DOHH2 (cell line): ENCODE measurements around the gene INTS12.

Experiments used
- H3F3A ChIP-seq: fragments of 200-600 bp; sonication (generic), shearing (Covaris generic); 2 replicates; pipeline ENCODE4 v1.6.0; 2016; ENCODE audit warnings: antibody characterized with exemption, mild to moderate bottlenecking; ENCODE audit not compliant: control insufficient read depth, insufficient read depth
- H3K27ac ChIP-seq: fragments of 200-600 bp; sonication (generic); 2 replicates; pipeline ENCODE4 v1.5.1; 2014; ENCODE audit warnings: low read depth, mild to moderate bottlenecking, low read length, moderate library complexity
- H3K27me3 ChIP-seq: fragments of 200-600 bp; sonication (generic); 2 replicates; pipeline ENCODE4 v1.6.1; 2014; ENCODE audit warnings: mild to moderate bottlenecking, low read length, mixed read lengths; ENCODE audit not compliant: control insufficient read depth
- H3K36me3 ChIP-seq: fragments of 200-600 bp; sonication (generic); 2 replicates; pipeline ENCODE4 v1.6.1; 2014; ENCODE audit warnings: mild to moderate bottlenecking, low read length, moderate library complexity, mixed read lengths; ENCODE audit not compliant: control insufficient read depth
- H3K4me1 ChIP-seq: fragments of 200-600 bp; sonication (generic); 2 replicates; pipeline ENCODE4 v1.6.1; 2014; ENCODE audit warnings: mild to moderate bottlenecking, low read length, mixed read lengths; ENCODE audit not compliant: control insufficient read depth
- H3K4me2 ChIP-seq: fragments of 200-600 bp; sonication (generic); 2 replicates; pipeline ENCODE4 v1.6.0; 2014; ENCODE audit warnings: mild to moderate bottlenecking, low read length, moderate library complexity
- H3K4me3 ChIP-seq: fragments of 200-600 bp; sonication (generic); 2 replicates; pipeline ENCODE4 v1.5.1; 2014; ENCODE audit warnings: mild to moderate bottlenecking, low read length, mixed read lengths
- H3K79me2 ChIP-seq: fragments of 200-600 bp; sonication (generic); 2 replicates; pipeline ENCODE4 v1.6.1; 2014; ENCODE audit warnings: mild to moderate bottlenecking, low read length, mixed read lengths; ENCODE audit not compliant: control insufficient read depth
- H3K9me2 ChIP-seq: fragments of 200-600 bp; sonication (generic); replicated peaks from 2 replicates; pipeline ENCODE4 v1.6.1; 2014; ENCODE audit warnings: mild to moderate bottlenecking, low read length, mixed read lengths; ENCODE audit not compliant: control insufficient read depth
- H3K9me3 ChIP-seq: fragments of 200-600 bp; sonication (generic); 2 replicates; pipeline ENCODE4 v1.6.1; 2014; ENCODE audit warnings: antibody characterized with exemption, low read length, mixed read lengths; ENCODE audit not compliant: control insufficient read depth, insufficient read depth
- H4K20me1 ChIP-seq: fragments of 200-600 bp; sonication (generic); 2 replicates; pipeline ENCODE4 v1.6.0; 2014; ENCODE audit warnings: low read depth, mild to moderate bottlenecking, antibody characterized with exemption, low read length, moderate library complexity; ENCODE audit not compliant: control insufficient read depth, insufficient read depth
- EZH2phosphoT487 ChIP-seq: fragments of 200-600 bp; sonication (generic); IDR thresholded peaks from 2 replicates; pipeline ENCODE4 v1.6.1; 2017; ENCODE audit warnings: borderline replicate concordance, mild to moderate bottlenecking, antibody characterized with exemption, low read length, moderate library complexity, mixed read lengths
- TF ChIP-seq, protein P1 (sequence below): fragments of 200-600 bp; sonication (generic); IDR thresholded peaks from one replicate; pipeline ENCODE4 v1.5.1; 2014; ENCODE audit warnings: antibody characterized with exemption, mild to moderate bottlenecking, low read depth, low read length; ENCODE audit not compliant: poor library complexity, severe bottlenecking

Gene INTS12

GRCh38 chr4:105637408-105638176, 70.9 kb downstream of the INTS12 start:
- H3K4me1 ChIP-seq, result peaks cover 56% of the 10 kb centered on the region
- H3K4me3 ChIP-seq, result peak overlapping the region; percentile 64
- no peaks in the 10 kb centered on the region for H3K36me3 ChIP-seq
- no peaks in the 10 kb centered on the region for H3K9me2 ChIP-seq
- H4K20me1 ChIP-seq, result no peaks in the 10 kb centered on the region
- H3K4me2 ChIP-seq, result peak overlapping the region; percentile 77
- H3K27ac ChIP-seq, result peak overlapping the region; percentile 78
- TF ChIP-seq, protein P1, sequence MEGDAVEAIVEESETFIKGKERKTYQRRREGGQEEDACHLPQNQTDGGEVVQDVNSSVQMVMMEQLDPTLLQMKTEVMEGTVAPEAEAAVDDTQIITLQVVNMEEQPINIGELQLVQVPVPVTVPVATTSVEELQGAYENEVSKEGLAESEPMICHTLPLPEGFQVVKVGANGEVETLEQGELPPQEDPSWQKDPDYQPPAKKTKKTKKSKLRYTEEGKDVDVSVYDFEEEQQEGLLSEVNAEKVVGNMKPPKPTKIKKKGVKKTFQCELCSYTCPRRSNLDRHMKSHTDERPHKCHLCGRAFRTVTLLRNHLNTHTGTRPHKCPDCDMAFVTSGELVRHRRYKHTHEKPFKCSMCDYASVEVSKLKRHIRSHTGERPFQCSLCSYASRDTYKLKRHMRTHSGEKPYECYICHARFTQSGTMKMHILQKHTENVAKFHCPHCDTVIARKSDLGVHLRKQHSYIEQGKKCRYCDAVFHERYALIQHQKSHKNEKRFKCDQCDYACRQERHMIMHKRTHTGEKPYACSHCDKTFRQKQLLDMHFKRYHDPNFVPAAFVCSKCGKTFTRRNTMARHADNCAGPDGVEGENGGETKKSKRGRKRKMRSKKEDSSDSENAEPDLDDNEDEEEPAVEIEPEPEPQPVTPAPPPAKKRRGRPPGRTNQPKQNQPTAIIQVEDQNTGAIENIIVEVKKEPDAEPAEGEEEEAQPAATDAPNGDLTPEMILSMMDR, result no peak
- no peak for TF ChIP-seq EZH2phosphoT487
- no peaks in the 10 kb centered on the region for H3K9me3 ChIP-seq
- H3K79me2 ChIP-seq, result no peaks in the 10 kb centered on the region
- H3K27me3 ChIP-seq, result no peaks in the 10 kb centered on the region
- H3F3A ChIP-seq, result peaks cover 9% of the 10 kb centered on the region; the same call in 1 of the 2 replicates

- Histone ChIP-seq H3K9me3 (no peaks in the 10 kb centered on the region), H3K9me2 (no peaks in the 10 kb centered on the region), H3F3A (peaks cover 9% of the 10 kb centered on the region; the same call in 1 of the 2 replicates), H3K4me3 (peak overlapping the region; percentile 51), H4K20me1 (no peaks in the 10 kb centered on the region), H3K4me1 (peaks cover 53% of the 10 kb centered on the region), H3K4me2 (peak overlapping the region; percentile 64), H3K27me3 (no peaks in the 10 kb centered on the region), H3K79me2 (no peaks in the 10 kb centered on the region), H3K27ac (peak overlapping the region; percentile 27), H3K36me3 (no peaks in the 10 kb centered on the region)
- TF ChIP-seq EZH2phosphoT487, result no peak
- TF ChIP-seq, protein P1, result no peak
Measured at GRCh38 chr4:105634402-105635080, 73.9 kb downstream of the INTS12 start.

- TF ChIP-seq, protein P1, result no peak
- TF ChIP-seq EZH2phosphoT487, result no peak
- H3K27ac ChIP-seq, result no peak overlapping the region
Measured at GRCh38 chr4:105633241-105633640, 75.2 kb downstream of the INTS12 start.

More at GRCh38 chr4:105633241-105633640, 75.2 kb downstream of the INTS12 start:
- H3K9me3 ChIP-seq, result no peaks in the 10 kb centered on the region
- H3F3A ChIP-seq, result peaks cover 9% of the 10 kb centered on the region; the same call in 1 of the 2 replicates
- no peaks in the 10 kb centered on the region for H3K27me3 ChIP-seq
- H3K4me2 ChIP-seq, result no peak overlapping the region
- H4K20me1 ChIP-seq, result no peaks in the 10 kb centered on the region
- no peaks in the 10 kb centered on the region for H3K36me3 ChIP-seq
- no peaks in the 10 kb centered on the region for H3K79me2 ChIP-seq
- no peaks in the 10 kb centered on the region for H3K9me2 ChIP-seq
- no peak overlapping the region for H3K4me3 ChIP-seq
- peaks cover 47% of the 10 kb centered on the region for H3K4me1 ChIP-seq
